SK-N-SH treated with all-trans-retinoic acid at 6 μM for 48 hours (cell line): ENCODE results near the gene GDA.

Experiments used
- ARNTL ChIP-seq: fragments of 450-650 bp; formaldehyde crosslinking; IDR thresholded peaks from 2 replicates; pipeline ENCODE4 v1.5.0; 2020; ENCODE audit warnings: low read depth, mild to moderate bottlenecking, moderate library complexity, borderline replicate concordance
- BACH2 ChIP-seq: fragments of 250-450 bp; sonication (Bioruptor Pico); IDR thresholded peaks from 2 replicates; pipeline ENCODE4 v1.9.0; 2021; ENCODE audit warnings: mild to moderate bottlenecking, borderline replicate concordance
- CREB5 ChIP-seq: fragments of 250-450 bp; sonication (Bioruptor Pico); IDR thresholded peaks from 2 replicates; pipeline ENCODE4 v1.5.1; 2020; ENCODE audit warnings: low read depth, mild to moderate bottlenecking, moderate library complexity
- CSDC2 ChIP-seq: fragments of 250-450 bp; sonication (Bioruptor Pico); IDR thresholded peaks from 2 replicates; pipeline ENCODE4 v1.5.0; 2020; ENCODE audit warnings: mild to moderate bottlenecking, moderate library complexity
- CSRNP3 ChIP-seq: fragments of 250-450 bp; sonication (Bioruptor Pico); IDR thresholded peaks from 2 replicates; pipeline ENCODE4 v1.5.1; 2021; ENCODE audit warnings: mild to moderate bottlenecking, moderate library complexity
- GLIS3 ChIP-seq: fragments of 250-450 bp; sonication (Bioruptor Pico); IDR thresholded peaks from 2 replicates; pipeline ENCODE4 v1.5.0; 2020; ENCODE audit warnings: mild to moderate bottlenecking, moderate library complexity
- ISL1 ChIP-seq: fragments of 250-450 bp; sonication (Bioruptor Pico); IDR thresholded peaks from 2 replicates; pipeline ENCODE4 v2.1.2; 2022; ENCODE audit warnings: mild to moderate bottlenecking, moderate library complexity
- PATZ1 ChIP-seq: fragments of 250-450 bp; sonication (Bioruptor Pico); IDR thresholded peaks from 2 replicates; pipeline ENCODE4 v1.8.0; 2020; ENCODE audit warnings: mild to moderate bottlenecking, moderate library complexity, borderline replicate concordance
- POU6F1 ChIP-seq: fragments of 250-450 bp; sonication (Bioruptor Pico); IDR thresholded peaks from 2 replicates; pipeline ENCODE4 v1.8.0; 2021; ENCODE audit warnings: low read depth, mild to moderate bottlenecking, moderate library complexity, borderline replicate concordance
- RARB ChIP-seq: fragments of 250-450 bp; sonication (Bioruptor Pico); IDR thresholded peaks from 2 replicates; pipeline ENCODE4 v1.8.0; 2021; ENCODE audit warnings: mild to moderate bottlenecking, moderate library complexity
- TCF4 ChIP-seq: fragments of 250-450 bp; sonication (Bioruptor Pico); IDR thresholded peaks from 2 replicates; pipeline ENCODE4 v1.8.0; 2021; ENCODE audit warnings: mild to moderate bottlenecking, moderate library complexity, borderline replicate concordance
- ZC3H10 ChIP-seq: fragments of 250-450 bp; sonication (Bioruptor Pico); IDR thresholded peaks from 2 replicates; pipeline ENCODE4 v1.5.1; 2021; ENCODE audit warnings: mild to moderate bottlenecking, moderate library complexity
- ZFP3 ChIP-seq: fragments of 250-450 bp; sonication (Bioruptor Pico); IDR thresholded peaks from 2 replicates; pipeline ENCODE4 v1.5.0; 2020; ENCODE audit warnings: mild to moderate bottlenecking, moderate library complexity
- ZNF70 ChIP-seq: fragments of 450-650 bp; formaldehyde crosslinking; IDR thresholded peaks from 2 replicates; pipeline ENCODE4 v1.5.0; 2020; ENCODE audit warnings: mild to moderate bottlenecking, moderate library complexity

GRCh38 chr9:72210522-72210921 is 61.3 kb downstream of the GDA start:
- TF ChIP-seq CSDC2 (CRISPR knock-in tag) (no peak), ZNF70 (CRISPR knock-in tag) (no peak), ARNTL (CRISPR knock-in tag) (no peak), ZC3H10 (no peak), GLIS3 (CRISPR knock-in tag) (no peak), TCF4 (CRISPR knock-in tag) (no peak), BACH2 (CRISPR knock-in tag) (no peak), ISL1 (no peak), POU6F1 (no peak), PATZ1 (no peak), ZFP3 (CRISPR knock-in tag) (no peak), RARB (CRISPR knock-in tag) (no peak), CSRNP3 (no peak), CREB5 (no peak)
